ENCODE data around the gene VSIR. TPM values are rescaled to one million over a fixed set of nuclear protein-coding genes. Genes with fewer than 3 reads are reported as not detected.
A peak's percentile ranks its signal among the peaks of the same experiment; 100 is the strongest.

The VSIR gene
- total RNA-seq, 1 experiment from 2014 or later = 57.7 TPM

- no peak for TF ChIP-seq EZH2 (IDR thresholded peaks at IDR 0.05; ENCODE audit: low read depth)
- TF ChIP-seq, protein P1, sequence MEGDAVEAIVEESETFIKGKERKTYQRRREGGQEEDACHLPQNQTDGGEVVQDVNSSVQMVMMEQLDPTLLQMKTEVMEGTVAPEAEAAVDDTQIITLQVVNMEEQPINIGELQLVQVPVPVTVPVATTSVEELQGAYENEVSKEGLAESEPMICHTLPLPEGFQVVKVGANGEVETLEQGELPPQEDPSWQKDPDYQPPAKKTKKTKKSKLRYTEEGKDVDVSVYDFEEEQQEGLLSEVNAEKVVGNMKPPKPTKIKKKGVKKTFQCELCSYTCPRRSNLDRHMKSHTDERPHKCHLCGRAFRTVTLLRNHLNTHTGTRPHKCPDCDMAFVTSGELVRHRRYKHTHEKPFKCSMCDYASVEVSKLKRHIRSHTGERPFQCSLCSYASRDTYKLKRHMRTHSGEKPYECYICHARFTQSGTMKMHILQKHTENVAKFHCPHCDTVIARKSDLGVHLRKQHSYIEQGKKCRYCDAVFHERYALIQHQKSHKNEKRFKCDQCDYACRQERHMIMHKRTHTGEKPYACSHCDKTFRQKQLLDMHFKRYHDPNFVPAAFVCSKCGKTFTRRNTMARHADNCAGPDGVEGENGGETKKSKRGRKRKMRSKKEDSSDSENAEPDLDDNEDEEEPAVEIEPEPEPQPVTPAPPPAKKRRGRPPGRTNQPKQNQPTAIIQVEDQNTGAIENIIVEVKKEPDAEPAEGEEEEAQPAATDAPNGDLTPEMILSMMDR (conservative IDR thresholded peaks at IDR 0.05) = no peak
- H3K27ac ChIP-seq = peak overlapping the region; percentile 40
- no peaks in the 10 kb centered on the region for H3K79me2 ChIP-seq (ENCODE audit: low read depth)
- H3F3A ChIP-seq (ENCODE audit: insufficient read depth, low read depth) = peaks cover 20% of the 10 kb centered on the region
- no TSS peak for BruUV-seq (replicated peaks)
- ChIA-PET CTCF (interaction anchor here (0.7 kb wide), 1 partner anchor 32 kb away, joined by 3 read pairs; no protein-coding TSS in a partner anchor), POLR2A (ENCODE audit: unreplicated experiment) (interaction anchor here (0.5 to 1.4 kb wide), 4 partner anchors 23 to 482 kb away, joined by 3 to 5 read pairs (median 4); partner anchors contain the start of gene VSIR)
- H3K4me1 ChIP-seq (replicated peaks; ENCODE audit: insufficient read depth) = peaks cover 56% of the 10 kb centered on the region
- no peak overlapping the region for H2AFZ ChIP-seq
- H3K36me3 ChIP-seq (ENCODE audit: low read depth) = no peaks in the 10 kb centered on the region
- H4K20me1 ChIP-seq (ENCODE audit: insufficient read depth) = no peaks in the 10 kb centered on the region
- intact Hi-C loops (cut with micrococcal nuclease; ENCODE audit: unreplicated experiment) = loop anchor here (1.0 kb wide), 1 partner anchor 38 kb away; no protein-coding TSS in a partner anchor
- peak overlapping the region; percentile 73 for H3K4me2 ChIP-seq
- peak; percentile 92 to 95 for DNase-seq
- H3K4me3 ChIP-seq = no peak overlapping the region
- H3K9me3 ChIP-seq (ENCODE audit: insufficient read depth, low read depth) = no peaks in the 10 kb centered on the region
- no peaks in the 10 kb centered on the region for H3K27me3 ChIP-seq (ENCODE audit: insufficient read depth, low read depth)
- H3K9me2 ChIP-seq (ENCODE audit: insufficient read depth) = no peaks in the 10 kb centered on the region
Measured at GRCh38 chr10:71729161-71729636, 44.1 kb downstream of the VSIR start.

GRCh38 chr10:71727738-71728737 is 45.3 kb downstream of the VSIR start:
- POLR2A ChIA-PET (ENCODE audit: unreplicated experiment) = interaction anchor here (0.6 to 1.4 kb wide), 2 partner anchors 45 kb away, joined by 3 to 5 read pairs; partner anchors contain the start of gene VSIR
- Histone ChIP-seq H3K4me2 (peak overlapping the region; percentile 35), H3K4me1 (replicated peaks; ENCODE audit: insufficient read depth) (peaks cover 56% of the 10 kb centered on the region), H3K9me3 (ENCODE audit: insufficient read depth, low read depth) (no peaks in the 10 kb centered on the region), H3K9me2 (ENCODE audit: insufficient read depth) (no peaks in the 10 kb centered on the region), H3K36me3 (ENCODE audit: low read depth) (no peaks in the 10 kb centered on the region), H4K20me1 (ENCODE audit: insufficient read depth) (no peaks in the 10 kb centered on the region), H3K79me2 (ENCODE audit: low read depth) (no peaks in the 10 kb centered on the region), H3K27ac (peak overlapping the region; percentile 40; the same call in 1 of the 2 replicates), H2AFZ (no peak overlapping the region), H3K27me3 (ENCODE audit: insufficient read depth, low read depth) (no peaks in the 10 kb centered on the region), H3F3A (ENCODE audit: insufficient read depth, low read depth) (peaks cover 20% of the 10 kb centered on the region), H3K4me3 (no peak overlapping the region)
- intact Hi-C loops (cut with micrococcal nuclease; ENCODE audit: unreplicated experiment) = no loop called here
- no peak for TF ChIP-seq EZH2 (IDR thresholded peaks at IDR 0.05; ENCODE audit: low read depth)
- TF ChIP-seq, protein P1 (conservative IDR thresholded peaks at IDR 0.05) = no peak
- CTCF ChIA-PET = no interaction called here
- BruUV-seq (replicated peaks) = no TSS peak
- peak; percentile 59 to 60 for DNase-seq

DNA sequence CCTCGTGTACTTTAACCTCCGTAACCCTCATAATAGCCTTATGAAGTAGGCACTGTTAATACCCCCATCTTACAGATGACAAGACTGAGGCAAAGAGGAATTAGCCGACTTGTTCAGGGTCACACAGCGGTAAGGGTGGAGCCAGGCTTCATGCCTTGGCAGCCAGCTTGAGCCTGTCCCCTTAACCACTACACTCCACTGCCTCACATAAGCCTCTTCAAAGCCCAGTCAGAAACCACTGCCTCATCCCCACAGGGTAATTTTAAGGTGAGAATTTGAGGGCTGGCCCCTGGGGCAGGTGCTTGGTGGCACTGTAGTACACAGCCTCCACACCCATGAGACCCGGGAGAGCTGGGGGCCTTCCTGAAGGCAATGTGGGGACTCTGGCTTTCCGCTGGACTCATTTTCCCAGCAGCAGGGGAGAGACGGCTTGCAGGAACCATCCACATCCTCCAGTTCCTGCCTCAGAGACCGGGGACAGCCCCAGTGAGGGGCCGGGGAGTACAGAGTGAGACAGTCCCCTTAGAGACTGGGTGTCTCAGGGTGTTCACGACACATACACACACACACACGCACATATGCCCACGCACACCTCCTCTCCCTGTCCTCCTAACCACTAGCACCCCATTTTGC is 46.1 kb downstream of the VSIR start:
- TF ChIP-seq, protein P1 (conservative IDR thresholded peaks at IDR 0.05) = no peak
- TF ChIP-seq EZH2 (IDR thresholded peaks at IDR 0.05; ENCODE audit: low read depth) = no peak
- H3K27ac ChIP-seq = no peak overlapping the region
- no peaks in the 10 kb centered on the region for H3K36me3 ChIP-seq (ENCODE audit: low read depth)
- peaks cover 20% of the 10 kb centered on the region for H3F3A ChIP-seq (ENCODE audit: insufficient read depth, low read depth)
- H3K27me3 ChIP-seq (ENCODE audit: insufficient read depth, low read depth) = no peaks in the 10 kb centered on the region
- intact Hi-C loops (cut with micrococcal nuclease; ENCODE audit: unreplicated experiment) = no loop called here
- CTCF ChIA-PET = no interaction called here
- H3K9me3 ChIP-seq (ENCODE audit: insufficient read depth, low read depth) = no peaks in the 10 kb centered on the region
- POLR2A ChIA-PET (ENCODE audit: unreplicated experiment) = interaction anchor here (0.6 kb wide), 1 partner anchor 46 kb away, joined by 3 read pairs; no protein-coding TSS in a partner anchor
- H4K20me1 ChIP-seq (ENCODE audit: insufficient read depth) = no peaks in the 10 kb centered on the region
- no peak overlapping the region for H3K4me3 ChIP-seq
- peaks cover 56% of the 10 kb centered on the region for H3K4me1 ChIP-seq (replicated peaks; ENCODE audit: insufficient read depth)
- DNase-seq = no peak
- no peaks in the 10 kb centered on the region for H3K79me2 ChIP-seq (ENCODE audit: low read depth)
- H2AFZ ChIP-seq = no peak overlapping the region
- no peaks in the 10 kb centered on the region for H3K9me2 ChIP-seq (ENCODE audit: insufficient read depth)
- no TSS peak for BruUV-seq (replicated peaks)
- peak overlapping the region; percentile 35 for H3K4me2 ChIP-seq

All from PC-9 (cell line).